Fibroblast of lung (primary cell): ENCODE data around the gene AGBL4. TPM values are rescaled to one million over a fixed set of nuclear protein-coding genes. Genes with fewer than 3 reads are reported as not detected.

Experiments
- DNase-seq, 2 donors: peaks; one replicate each; pipeline versions ENCODE4 v3.0.0 to v3.0.0-alpha.2; 2010; ENCODE audit warnings: low read depth in 2 of 2
- H2AFZ ChIP-seq: 2 replicates; pipeline ENCODE4 v1.5.1; 2012; ENCODE audit warnings: low read length, control low read depth, inconsistent platforms
- H3K27ac ChIP-seq: 2 replicates; pipeline ENCODE4 v1.5.1; 2011; ENCODE audit warnings: low read length, control low read depth; ENCODE audit not compliant: insufficient read depth
- H3K27me3 ChIP-seq: 2 replicates; pipeline ENCODE4 v1.5.1; 2011; ENCODE audit warnings: mild to moderate bottlenecking, low read length; ENCODE audit not compliant: control insufficient read depth, insufficient read depth
- H3K36me3 ChIP-seq: 2 replicates; pipeline ENCODE4 v1.5.1; 2011; ENCODE audit warnings: low read length; ENCODE audit not compliant: control insufficient read depth, insufficient read depth
- H3K4me1 ChIP-seq: 2 replicates; pipeline ENCODE4 v1.5.1; 2011; ENCODE audit warnings: low read length; ENCODE audit not compliant: control insufficient read depth, insufficient read depth; ENCODE audit errors: extremely low read depth
- H3K4me2 ChIP-seq: 2 replicates; pipeline ENCODE4 v1.5.1; 2011; ENCODE audit warnings: low read length, control low read depth; ENCODE audit not compliant: insufficient read depth; ENCODE audit errors: extremely low read depth
- H3K4me3 ChIP-seq, 4 experiments: fragments of 200-600 bp in 1 of 4; sonication (generic) in 1 of 4; replicated peaks in 1 of 4; 2 replicates each; pipeline ENCODE4 v1.5.1; 2011 to 2016; ENCODE audit warnings: low read length in 4 of 4, low read depth in 3 of 4, mild to moderate bottlenecking in 3 of 4, control low read depth in 2 of 4, inconsistent platforms in 1 of 4, mixed read lengths in 1 of 4; ENCODE audit not compliant: insufficient read depth in 1 of 4; ENCODE audit errors: control extremely low read depth in 1 of 4
- H3K79me2 ChIP-seq: 2 replicates; pipeline ENCODE4 v1.5.1; 2012; ENCODE audit warnings: mild to moderate bottlenecking, low read length, inconsistent platforms; ENCODE audit not compliant: control insufficient read depth, insufficient read depth
- H3K9ac ChIP-seq: 2 replicates; pipeline ENCODE4 v1.5.1; 2011; ENCODE audit warnings: mild to moderate bottlenecking, low read length, control low read depth; ENCODE audit not compliant: insufficient read depth
- H3K9me3 ChIP-seq: 2 replicates; pipeline ENCODE4 v1.5.1; 2012; ENCODE audit warnings: low read depth, low read length; ENCODE audit not compliant: control insufficient read depth, insufficient read depth
- H4K20me1 ChIP-seq: 2 replicates; pipeline ENCODE4 v1.5.1; 2011; ENCODE audit warnings: low read length; ENCODE audit not compliant: control insufficient read depth, insufficient read depth; ENCODE audit errors: extremely low read depth
- EZH2 ChIP-seq: IDR thresholded peaks from 2 replicates; pipeline ENCODE4 v1.5.1; 2012; ENCODE audit warnings: low read length, control low read depth, mild to moderate bottlenecking; ENCODE audit errors: missing control alignments
- polyA plus RNA-seq, 2 donors: library from polyadenylated mRNA; depleted of rRNA in 1 of 2; stranded (reverse) in 1 of 2; unstranded in 1 of 2; fragments of >200 nt; gene quantifications; 2 replicates each; pipeline ENCODE4 v1.2.1, GENCODE V29; 2011 to 2012; ENCODE audit warnings: missing spikeins in 1 of 2
- total RNA-seq: library from RNA; depleted of rRNA; stranded (reverse); fragments of >200 nt; gene quantifications from 2 replicates; pipeline ENCODE4 v1.2.1, GENCODE V29; 2014
- TF ChIP-seq, protein P1 (sequence below), 2 donors: IDR thresholded peaks in 1 of 2; conservative IDR thresholded peaks in 1 of 2; 1 replicate in 1 of 2; 2 replicates in 1 of 2; pipeline ENCODE4 v1.5.1; 2011 to 2012; ENCODE audit warnings: low read length in 2 of 2, control low read depth in 1 of 2, inconsistent platforms in 1 of 2, low read depth in 1 of 2, mild to moderate bottlenecking in 1 of 2

The AGBL4 gene
- total and polyA plus RNA-seq, 2 donors (not counting 1 experiment from before 2014, with no cell fraction given), result not detected

DNA sequence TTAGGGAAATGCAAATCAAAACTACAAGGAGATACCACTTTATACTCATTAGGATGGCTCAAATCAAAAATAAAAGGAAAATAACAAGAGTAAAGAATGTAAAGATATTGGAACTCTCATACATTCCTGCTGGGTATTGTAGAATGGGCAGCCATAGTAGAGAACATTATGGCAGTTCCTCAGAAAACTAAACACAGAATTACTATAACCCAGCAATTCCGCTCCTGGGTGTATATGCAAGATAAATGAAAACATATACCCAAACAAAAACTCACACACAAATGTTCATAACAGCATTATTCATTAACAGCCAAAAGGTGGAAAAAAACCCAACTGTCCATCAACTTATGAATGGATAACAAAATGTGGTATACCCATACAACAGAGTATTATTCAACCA, 1258.4 kb downstream of the AGBL4 start:
- Histone ChIP-seq H3K36me3 (no peaks in the 10 kb centered on the region), H3K4me1 (no peaks in the 10 kb centered on the region), H3K27me3 (no peaks in the 10 kb centered on the region), H3K4me3 (no peak overlapping the region), H3K27ac (no peak overlapping the region), H2AFZ (no peak overlapping the region), H3K79me2 (no peaks in the 10 kb centered on the region), H4K20me1 (no peaks in the 10 kb centered on the region), H3K4me2 (no peak overlapping the region), H3K9ac (no peak overlapping the region), H3K9me3 (no peaks in the 10 kb centered on the region)
- TF ChIP-seq EZH2, result no peak
- TF ChIP-seq, protein P1, sequence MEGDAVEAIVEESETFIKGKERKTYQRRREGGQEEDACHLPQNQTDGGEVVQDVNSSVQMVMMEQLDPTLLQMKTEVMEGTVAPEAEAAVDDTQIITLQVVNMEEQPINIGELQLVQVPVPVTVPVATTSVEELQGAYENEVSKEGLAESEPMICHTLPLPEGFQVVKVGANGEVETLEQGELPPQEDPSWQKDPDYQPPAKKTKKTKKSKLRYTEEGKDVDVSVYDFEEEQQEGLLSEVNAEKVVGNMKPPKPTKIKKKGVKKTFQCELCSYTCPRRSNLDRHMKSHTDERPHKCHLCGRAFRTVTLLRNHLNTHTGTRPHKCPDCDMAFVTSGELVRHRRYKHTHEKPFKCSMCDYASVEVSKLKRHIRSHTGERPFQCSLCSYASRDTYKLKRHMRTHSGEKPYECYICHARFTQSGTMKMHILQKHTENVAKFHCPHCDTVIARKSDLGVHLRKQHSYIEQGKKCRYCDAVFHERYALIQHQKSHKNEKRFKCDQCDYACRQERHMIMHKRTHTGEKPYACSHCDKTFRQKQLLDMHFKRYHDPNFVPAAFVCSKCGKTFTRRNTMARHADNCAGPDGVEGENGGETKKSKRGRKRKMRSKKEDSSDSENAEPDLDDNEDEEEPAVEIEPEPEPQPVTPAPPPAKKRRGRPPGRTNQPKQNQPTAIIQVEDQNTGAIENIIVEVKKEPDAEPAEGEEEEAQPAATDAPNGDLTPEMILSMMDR (conservative IDR thresholded peaks at IDR 0.05 in 1 of 2, IDR thresholded peaks at IDR 0.05 in 1 of 2; ENCODE audit: low read depth in 1 of 2, low read length in 2 of 2), result no peak
- DNase-seq, result no peak

DNA sequence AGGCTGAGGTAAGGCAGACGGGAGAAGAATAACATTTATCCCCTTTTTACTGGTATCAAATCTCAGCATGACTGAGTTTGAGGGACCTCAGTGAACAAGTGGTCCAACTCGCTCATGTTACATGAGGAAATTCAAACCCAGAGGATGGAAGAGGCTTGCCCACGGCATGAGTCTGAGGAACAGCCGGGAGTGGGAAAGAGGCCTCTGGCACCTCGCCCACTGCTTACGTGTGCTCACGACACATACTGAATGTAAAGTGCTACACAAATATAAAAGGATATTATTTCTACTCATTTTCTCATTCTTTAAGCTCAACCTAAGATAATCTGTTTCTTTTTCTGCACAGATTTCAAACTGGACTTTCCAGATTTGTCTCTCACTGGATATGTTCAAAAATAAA, 1261.8 kb downstream of the AGBL4 start:
- no peaks in the 10 kb centered on the region for H3K4me1 ChIP-seq
- no peaks in the 10 kb centered on the region for H3K36me3 ChIP-seq
- H2AFZ ChIP-seq, result no peak overlapping the region
- no peak overlapping the region for H3K4me2 ChIP-seq
- H4K20me1 ChIP-seq, result no peaks in the 10 kb centered on the region
- H3K27ac ChIP-seq, result no peak overlapping the region
- TF ChIP-seq EZH2, result no peak
- TF ChIP-seq, protein P1 (conservative IDR thresholded peaks at IDR 0.05 in 1 of 2, IDR thresholded peaks at IDR 0.05 in 1 of 2; ENCODE audit: low read depth in 1 of 2, low read length in 2 of 2), result no peak
- peak; percentile 55 for DNase-seq
- no peaks in the 10 kb centered on the region for H3K79me2 ChIP-seq
- no peaks in the 10 kb centered on the region for H3K27me3 ChIP-seq
- H3K9ac ChIP-seq, result no peak overlapping the region
- H3K4me3 ChIP-seq, result no peak overlapping the region
- H3K9me3 ChIP-seq, result no peaks in the 10 kb centered on the region

DNA sequence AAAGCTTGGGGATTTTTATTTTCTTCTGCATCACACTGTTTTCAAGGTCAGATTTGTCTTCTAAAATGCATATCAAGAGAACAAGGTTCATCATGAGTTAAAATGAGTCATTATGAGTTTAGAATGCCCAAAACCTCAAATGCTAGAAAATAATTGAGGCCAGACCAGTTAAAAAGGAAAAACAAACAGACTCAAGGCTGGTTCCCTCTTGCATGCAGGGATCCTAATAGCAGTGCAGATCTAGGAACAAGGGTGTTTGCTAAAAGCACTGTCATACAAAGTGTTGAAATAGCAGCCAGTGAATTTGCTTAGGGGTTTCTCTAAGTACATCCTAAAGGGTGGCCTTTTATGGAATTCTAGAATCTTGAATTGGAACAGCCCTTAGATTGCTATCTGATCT, 1262.3 kb downstream of the AGBL4 start:
- no peak overlapping the region for H3K4me2 ChIP-seq
- H3K4me3 ChIP-seq, result no peak overlapping the region
- no peaks in the 10 kb centered on the region for H3K79me2 ChIP-seq
- H4K20me1 ChIP-seq, result no peaks in the 10 kb centered on the region
- H3K9ac ChIP-seq, result no peak overlapping the region
- no peak overlapping the region for H2AFZ ChIP-seq
- TF ChIP-seq EZH2, result no peak
- TF ChIP-seq, protein P1 (conservative IDR thresholded peaks at IDR 0.05 in 1 of 2, IDR thresholded peaks at IDR 0.05 in 1 of 2; ENCODE audit: low read depth in 1 of 2, low read length in 2 of 2), result no peak
- no peak overlapping the region for H3K27ac ChIP-seq
- DNase-seq, result peak; percentile 70 to 80
- no peaks in the 10 kb centered on the region for H3K27me3 ChIP-seq
- no peaks in the 10 kb centered on the region for H3K9me3 ChIP-seq
- no peaks in the 10 kb centered on the region for H3K36me3 ChIP-seq
- H3K4me1 ChIP-seq, result no peaks in the 10 kb centered on the region
